Fibroblast of pulmonary artery (primary cell): Measurements from ENCODE around the gene TMED7.

ENCODE experiments used
- DNase-seq: peaks from one replicate; pipeline ENCODE4 v3.0.0-alpha.2; 2010; ENCODE audit warnings: low read depth
- H3K4me3 ChIP-seq: replicated peaks from 2 replicates; pipeline ENCODE4 v1.5.1; 2011; ENCODE audit warnings: low read depth, mild to moderate bottlenecking, control low read depth, low read length, moderate library complexity
- TF ChIP-seq, protein P1 (sequence below): IDR thresholded peaks from 2 replicates; pipeline ENCODE4 v1.5.1; 2011; ENCODE audit warnings: mild to moderate bottlenecking, control low read depth, low read length, inconsistent platforms; ENCODE audit errors: missing control alignments

The TMED7 gene

DNA sequence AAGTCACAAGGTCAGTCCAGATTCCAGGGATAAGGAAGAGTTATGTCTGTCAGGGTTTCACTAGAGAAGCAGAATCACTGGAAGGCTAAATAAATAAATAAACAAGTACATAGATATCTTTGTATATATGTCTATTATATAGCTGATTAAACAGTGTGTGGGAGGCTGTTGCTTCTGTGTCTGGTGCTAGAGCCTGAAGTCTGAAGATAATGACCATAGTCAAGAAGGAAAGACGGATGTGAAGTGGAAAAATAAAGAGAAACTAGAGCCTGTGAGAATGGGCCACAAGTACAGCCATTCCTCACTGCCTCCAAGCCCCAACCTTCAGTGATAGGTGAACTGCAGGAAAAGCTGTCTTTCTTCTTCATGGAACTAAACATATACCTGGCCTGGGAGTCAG, 4.1 kb upstream of the TMED7 start:
- TF ChIP-seq, protein P1, sequence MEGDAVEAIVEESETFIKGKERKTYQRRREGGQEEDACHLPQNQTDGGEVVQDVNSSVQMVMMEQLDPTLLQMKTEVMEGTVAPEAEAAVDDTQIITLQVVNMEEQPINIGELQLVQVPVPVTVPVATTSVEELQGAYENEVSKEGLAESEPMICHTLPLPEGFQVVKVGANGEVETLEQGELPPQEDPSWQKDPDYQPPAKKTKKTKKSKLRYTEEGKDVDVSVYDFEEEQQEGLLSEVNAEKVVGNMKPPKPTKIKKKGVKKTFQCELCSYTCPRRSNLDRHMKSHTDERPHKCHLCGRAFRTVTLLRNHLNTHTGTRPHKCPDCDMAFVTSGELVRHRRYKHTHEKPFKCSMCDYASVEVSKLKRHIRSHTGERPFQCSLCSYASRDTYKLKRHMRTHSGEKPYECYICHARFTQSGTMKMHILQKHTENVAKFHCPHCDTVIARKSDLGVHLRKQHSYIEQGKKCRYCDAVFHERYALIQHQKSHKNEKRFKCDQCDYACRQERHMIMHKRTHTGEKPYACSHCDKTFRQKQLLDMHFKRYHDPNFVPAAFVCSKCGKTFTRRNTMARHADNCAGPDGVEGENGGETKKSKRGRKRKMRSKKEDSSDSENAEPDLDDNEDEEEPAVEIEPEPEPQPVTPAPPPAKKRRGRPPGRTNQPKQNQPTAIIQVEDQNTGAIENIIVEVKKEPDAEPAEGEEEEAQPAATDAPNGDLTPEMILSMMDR = no peak
- H3K4me3 ChIP-seq = no peak overlapping the region
- DNase-seq = no peak

DNA sequence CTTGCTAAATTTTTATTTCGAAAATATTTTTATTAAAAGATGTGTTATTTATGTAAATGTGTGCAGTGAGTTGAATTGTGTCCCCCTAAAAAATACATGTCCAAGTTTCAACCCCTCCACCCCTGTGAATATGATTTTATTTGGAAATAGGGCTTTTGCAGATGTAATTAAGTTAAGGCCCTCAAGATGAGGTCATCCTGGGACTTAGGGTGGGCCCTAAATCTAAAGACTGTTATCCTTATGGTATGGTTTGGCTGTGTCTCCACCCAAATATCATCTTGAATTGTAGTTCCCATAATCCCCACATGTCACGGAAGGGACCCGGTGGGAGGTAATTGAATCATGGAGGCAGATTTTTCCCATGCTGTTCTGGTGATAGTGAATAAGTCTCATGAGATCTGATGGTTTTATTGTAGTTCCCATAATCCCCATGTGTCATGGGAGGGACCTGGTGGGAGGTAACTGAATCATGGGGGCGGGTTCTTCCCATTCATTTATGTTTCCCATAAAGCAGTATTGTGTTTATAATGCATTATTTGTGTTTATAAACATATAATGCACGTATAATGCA, 1.5 kb upstream of the TMED7 start:
- H3K4me3 ChIP-seq = no peak overlapping the region
- DNase-seq = no peak

GRCh38 chr5:115626445-115626823, 598 bp upstream of the TMED7 start:
- no peak for DNase-seq
- TF ChIP-seq, protein P1 = no peak
- H3K4me3 ChIP-seq = peak overlapping the region; percentile 86

More for the DNA sequence above, 1.5 kb upstream of the TMED7 start:
- TF ChIP-seq, protein P1 = no peak

GRCh38 chr5:115624994-115625393, 842 bp downstream of the TMED7 start:
- DNase-seq = peak; percentile 8
- TF ChIP-seq, protein P1 = no peak
- peak overlapping the region; percentile 86 for H3K4me3 ChIP-seq

GRCh38 chr5:115623658-115624057, 2.2 kb downstream of the TMED7 start:
- H3K4me3 ChIP-seq = peak overlapping the region; percentile 86
- TF ChIP-seq, protein P1 = no peak
- DNase-seq = no peak

DNA sequence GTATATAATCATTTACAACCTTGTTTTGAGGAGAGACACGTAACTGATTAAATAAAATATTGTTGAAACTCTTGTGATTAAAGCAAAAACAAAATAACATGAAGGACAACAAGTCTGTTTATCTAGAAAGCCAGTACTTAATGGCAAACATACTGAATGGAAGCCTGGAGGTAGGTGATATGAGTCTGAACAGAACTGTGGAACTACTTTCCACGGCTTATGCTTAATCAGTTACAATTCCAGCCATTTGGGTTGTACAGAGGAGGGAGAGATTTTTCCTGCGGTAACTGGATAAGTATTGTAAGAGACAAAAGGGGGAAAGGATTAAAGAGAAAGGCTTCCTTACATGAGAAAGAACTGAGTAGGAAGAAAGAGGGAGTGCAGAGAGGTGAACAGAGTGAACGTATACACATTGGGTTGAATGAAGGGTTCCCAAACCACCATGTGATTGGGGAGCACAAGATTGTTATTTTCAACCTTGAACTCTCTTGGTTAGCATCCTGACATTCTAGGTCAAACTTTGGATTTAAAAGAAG, 4.4 kb downstream of the TMED7 start:
- TF ChIP-seq, protein P1 = no peak
- no peak for DNase-seq
- H3K4me3 ChIP-seq = no peak overlapping the region

- DNase-seq = no peak
- TF ChIP-seq, protein P1 = no peak
- H3K4me3 ChIP-seq = no peak overlapping the region
These were observed 8.9 kb downstream of the TMED7 start for GRCh38 chr5:115616892-115617291.
